GM12878 (cell line): ENCODE measurements around the gene INTS2. TPM values are rescaled to one million over a fixed set of nuclear protein-coding genes. Genes with fewer than 3 reads are reported as not detected.
A peak's percentile ranks its signal among the peaks of the same experiment; 100 is the strongest.

Experiments
- ATAC-seq: fragments of 200-7000 bp; cut with Tn5 transposase; 3 replicates; pipeline ENCODE4 v1.9.1; 2020; ENCODE audit warnings: mild to moderate bottlenecking, moderate library complexity
- BruUV-seq: library from RNA; stranded (reverse); fragments of 400-500 nt; replicated peaks from 2 replicates; lab custom pipeline; 2021; lab: Mats Ljungman, UMichigan
- CTCF ChIA-PET: fragments of 300-600 bp; sonication (Branson Sonifier 250); formaldehyde crosslinking; extraction: SDS; loops from one replicate; lab custom pipeline; 2021; ENCODE audit warnings: inconsistent platforms; lab: Yijun Ruan, JAX
- POLR2A ChIA-PET: fragments of 350-600 bp; formaldehyde crosslinking; extraction: SDS; loops from one replicate; lab custom pipeline; 2021; ENCODE audit warnings: inconsistent platforms; lab: Charles Lee
- RAD21 ChIA-PET: fragments of 300-600 bp; sonication (Branson Sonifier 250); formaldehyde crosslinking; loops from one replicate; lab custom pipeline; 2023; ENCODE audit warnings: antibody characterized with exemption; ENCODE audit not compliant: unreplicated experiment; lab: Charles Lee
- SMC1A ChIA-PET: fragments of 300-600 bp; sonication (Branson Sonifier 250); formaldehyde crosslinking; loops from one replicate; lab custom pipeline; 2023; ENCODE audit not compliant: unreplicated experiment, uncharacterized antibody; lab: Charles Lee
- DNase-seq: peaks from one replicate; pipeline ENCODE4 v3.0.0-alpha.2; 2011; ENCODE audit warnings: low read depth, low spot score
- FAIRE-seq: peaks from 3 replicates; lab custom pipeline; 2011; peaks lifted over from hg19 to GRCh38; lab: Jason Lieb, UNC
- H2AFZ ChIP-seq: 2 replicates; pipeline ENCODE4 v1.6.0; 2011; ENCODE audit warnings: low read depth, low read length, control low read depth; ENCODE audit not compliant: control insufficient read depth
- H3K27ac ChIP-seq: 2 replicates; pipeline ENCODE4 v1.5.1; 2011; ENCODE audit warnings: control low read depth; ENCODE audit not compliant: control insufficient read depth, insufficient read depth
- H3K27me3 ChIP-seq, 2 experiments: replicated peaks in 1 of 2; 2 replicates each; pipeline versions ENCODE4 v1.6.0 to v1.6.1; 2011; ENCODE audit warnings: low read length in 1 of 2; ENCODE audit not compliant: control insufficient read depth in 2 of 2, insufficient read depth in 2 of 2
- H3K36me3 ChIP-seq, 2 experiments: 2 replicates each; pipeline ENCODE4 v1.5.1; 2011; ENCODE audit warnings: low read length in 1 of 2; ENCODE audit not compliant: control insufficient read depth in 2 of 2, insufficient read depth in 2 of 2
- H3K4me1 ChIP-seq: 2 replicates; pipeline ENCODE4 v1.6.1; 2011; ENCODE audit warnings: mild to moderate bottlenecking, low read length, moderate library complexity, mixed read lengths; ENCODE audit not compliant: control insufficient read depth, insufficient read depth
- H3K4me2 ChIP-seq: 2 replicates; pipeline ENCODE4 v1.6.0; 2011; ENCODE audit warnings: control low read depth; ENCODE audit not compliant: control insufficient read depth, insufficient read depth
- H3K4me3 ChIP-seq: fragments of 200-600 bp; sonication (generic); 2 replicates; pipeline ENCODE4 v1.5.1; 2016
- H3K79me2 ChIP-seq: 2 replicates; pipeline ENCODE4 v1.6.0; 2011; ENCODE audit warnings: low read length; ENCODE audit not compliant: control insufficient read depth, insufficient read depth
- H3K9ac ChIP-seq: 2 replicates; pipeline ENCODE4 v1.8.0; 2011; ENCODE audit warnings: low read length, control low read depth, mixed read lengths; ENCODE audit not compliant: control insufficient read depth, insufficient read depth
- H3K9me3 ChIP-seq: replicated peaks from 3 replicates; pipeline ENCODE4 v1.5.1; 2011; ENCODE audit warnings: mild to moderate bottlenecking, low read length; ENCODE audit not compliant: control insufficient read depth, insufficient read depth
- H4K20me1 ChIP-seq: 2 replicates; pipeline ENCODE4 v1.6.0; 2011; ENCODE audit not compliant: control insufficient read depth, insufficient read depth
- ETV6 ChIP-seq, 2 experiments: fragments of 450-650 bp in 1 of 2; IDR thresholded peaks in 1 of 2; conservative IDR thresholded peaks in 1 of 2; 2 replicates each; pipeline ENCODE4 v1.6.1; 2014; ENCODE audit warnings: antibody characterized with exemption in 1 of 2, borderline replicate concordance in 1 of 2, low read depth in 1 of 2, mild to moderate bottlenecking in 1 of 2, moderate library complexity in 1 of 2
- JUNB ChIP-seq: IDR thresholded peaks from 2 replicates; pipeline ENCODE4 v1.6.1; 2016; ENCODE audit warnings: antibody characterized with exemption, mild to moderate bottlenecking
- NFXL1 ChIP-seq: fragments of 450-650 bp; IDR thresholded peaks from 2 replicates; pipeline ENCODE4 v1.6.1; 2017; ENCODE audit warnings: antibody characterized with exemption, mild to moderate bottlenecking, borderline replicate concordance
- RAD21 ChIP-seq: IDR thresholded peaks from 2 replicates; pipeline ENCODE4 v1.6.1; 2011; ENCODE audit warnings: mild to moderate bottlenecking, low read depth, low read length, moderate library complexity; ENCODE audit not compliant: insufficient read depth
- SMC3 ChIP-seq: IDR thresholded peaks from 2 replicates; pipeline ENCODE4 v1.6.1; 2011; ENCODE audit warnings: low read length, improper control_type of control experiment, borderline replicate concordance
- YY1 ChIP-seq: IDR thresholded peaks from 2 replicates; pipeline ENCODE4 v1.6.1; 2011; ENCODE audit warnings: low read depth, mild to moderate bottlenecking, low read length
- WGBS: methylation state at CpG from one replicate; pipeline ENCODE4 v1.1.6; 2016; ENCODE audit warnings: low lambda C conversion rate; ENCODE audit not compliant: insufficient replicate concordance, insufficient coverage; ENCODE audit errors: missing lambda C conversion rate; 5-methylcytosine and 5-hydroxymethylcytosine counted together
- in situ Hi-C: fragments of 300-500 bp; cut with MboI; formaldehyde crosslinking; loops from 9 replicates; pipeline ENCODE4 v1.14.3; 2018; ENCODE audit warnings: mixed read lengths
- intact Hi-C: fragments of 100-400 bp; cut with micrococcal nuclease; formaldehyde crosslinking; loops from one replicate; pipeline ENCODE4 v1.14.2; 2022; ENCODE audit not compliant: unreplicated experiment
- polyA plus RNA-seq, 11 experiments: library from polyadenylated mRNA; depleted of rRNA in 4 of 11; unstranded in 6 of 11; stranded (reverse) in 5 of 11; fragments of >200 nt; fragmentation: Nextera tagmentation in 4 of 11; fragmentation: Illumina TruSeq in 1 of 11; extraction: Ambion mirVana in 4 of 11; extraction: Trizol in 1 of 11; gene quantifications; 1 replicate in 1 of 11; 2 replicates in 10 of 11; pipeline versions ENCODE4 v1.2.1 to v1.2.3, GENCODE V29; 2011 to 2016; ENCODE audit warnings: inconsistent platforms in 2 of 11, missing spikeins in 2 of 11, low read depth in 1 of 11
- total RNA-seq, 4 experiments: library from RNA; depleted of rRNA in 3 of 4; stranded (reverse); fragments of >200 nt in 3 of 4; fragmentation: Illumina TruSeq in 1 of 4; extraction: Trizol in 1 of 4; gene quantifications; 2 replicates each; pipeline versions ENCODE4 v1.2.1 to v1.2.3, GENCODE V29; 2013 to 2021
- TF ChIP-seq, protein P1 (sequence below): fragments of 450-650 bp; IDR thresholded peaks from 2 replicates; pipeline ENCODE4 v1.6.1; 2017; ENCODE audit warnings: mild to moderate bottlenecking, moderate library complexity
- TF ChIP-seq, protein P2 (sequence below), 3 experiments: IDR thresholded peaks in 2 of 3; conservative IDR thresholded peaks in 1 of 3; 2 replicates each; pipeline ENCODE4 v1.5.1; 2011; ENCODE audit warnings: low read depth in 3 of 3, low read length in 3 of 3, mild to moderate bottlenecking in 3 of 3, control low read depth in 2 of 3, moderate library complexity in 2 of 3, inconsistent platforms in 1 of 3, mixed read lengths in 1 of 3; ENCODE audit not compliant: control insufficient read depth in 2 of 3, insufficient read depth in 1 of 3; ENCODE audit errors: extremely low read depth in 1 of 3

The INTS2 gene
- total and polyA plus RNA-seq, 10 of the 15 experiments (the other 5 are each of a cell fraction or from before 2014, with no cell fraction given) = 2.8 to 22.2 (median 11.6) TPM

DNA sequence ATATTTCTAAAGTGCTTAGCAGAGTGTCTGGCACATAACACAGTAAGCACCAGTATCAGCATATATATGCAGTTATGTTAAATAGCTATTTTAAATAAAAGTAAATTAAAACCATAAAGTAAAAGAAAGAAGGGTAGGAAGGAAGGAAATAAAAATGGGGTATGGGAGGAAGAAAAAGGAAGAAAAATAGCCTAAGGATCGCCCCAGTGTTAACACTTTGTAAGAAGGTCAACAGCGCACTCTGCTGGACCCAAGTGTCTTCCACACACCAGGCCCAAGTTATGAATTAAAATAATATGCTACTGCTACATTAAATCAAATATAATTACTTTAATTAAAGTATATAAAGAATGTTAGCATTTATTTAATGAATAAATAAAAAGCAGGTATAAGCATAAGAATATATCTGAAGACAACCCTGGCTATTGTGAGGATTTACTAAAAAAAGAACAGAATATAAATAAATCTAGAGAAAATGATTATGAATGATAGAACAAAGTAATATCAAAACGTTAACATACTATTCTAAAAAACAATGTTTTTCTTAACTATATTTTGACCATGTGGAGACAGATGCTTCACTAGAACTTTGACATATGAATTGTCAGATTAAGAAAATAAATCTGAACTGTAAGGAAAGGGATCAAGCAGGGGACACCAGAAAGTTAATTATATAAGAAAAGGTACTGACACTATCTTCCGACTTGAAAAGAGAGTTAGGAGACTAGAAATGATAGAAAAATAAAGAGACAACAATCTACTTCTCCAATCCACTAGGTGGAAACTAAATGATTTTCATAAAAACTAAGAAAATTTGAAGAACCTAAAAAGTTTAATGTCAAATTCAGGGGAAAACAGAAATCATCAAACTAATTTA lies 90.4 kb downstream of the INTS2 start:
- CTCF ChIA-PET = interaction anchor here (0.6 to 2.1 kb wide), 39 partner anchors 8 to 838 kb away, joined by 3 to 83 read pairs (median 4); partner anchors contain the start of gene BRIP1
- Histone ChIP-seq H2AFZ (no peak overlapping the region), H3K36me3 (peaks cover 2 to 4% of the 10 kb centered on the region in 2 experiments; a peak in 1 of 4 replicates), H3K4me1 (no peaks in the 10 kb centered on the region), H3K4me2 (no peak overlapping the region), H3K9ac (no peak overlapping the region), H3K79me2 (no peaks in the 10 kb centered on the region), H3K27me3 (no peaks in the 10 kb centered on the region), H3K9me3 (no peaks in the 10 kb centered on the region), H3K4me3 (no peak overlapping the region), H4K20me1 (no peaks in the 10 kb centered on the region), H3K27ac (no peak overlapping the region)
- TF ChIP-seq NFXL1 = peak; percentile 87; the same call in 1 of the 2 replicates
- TF ChIP-seq, protein P1, sequence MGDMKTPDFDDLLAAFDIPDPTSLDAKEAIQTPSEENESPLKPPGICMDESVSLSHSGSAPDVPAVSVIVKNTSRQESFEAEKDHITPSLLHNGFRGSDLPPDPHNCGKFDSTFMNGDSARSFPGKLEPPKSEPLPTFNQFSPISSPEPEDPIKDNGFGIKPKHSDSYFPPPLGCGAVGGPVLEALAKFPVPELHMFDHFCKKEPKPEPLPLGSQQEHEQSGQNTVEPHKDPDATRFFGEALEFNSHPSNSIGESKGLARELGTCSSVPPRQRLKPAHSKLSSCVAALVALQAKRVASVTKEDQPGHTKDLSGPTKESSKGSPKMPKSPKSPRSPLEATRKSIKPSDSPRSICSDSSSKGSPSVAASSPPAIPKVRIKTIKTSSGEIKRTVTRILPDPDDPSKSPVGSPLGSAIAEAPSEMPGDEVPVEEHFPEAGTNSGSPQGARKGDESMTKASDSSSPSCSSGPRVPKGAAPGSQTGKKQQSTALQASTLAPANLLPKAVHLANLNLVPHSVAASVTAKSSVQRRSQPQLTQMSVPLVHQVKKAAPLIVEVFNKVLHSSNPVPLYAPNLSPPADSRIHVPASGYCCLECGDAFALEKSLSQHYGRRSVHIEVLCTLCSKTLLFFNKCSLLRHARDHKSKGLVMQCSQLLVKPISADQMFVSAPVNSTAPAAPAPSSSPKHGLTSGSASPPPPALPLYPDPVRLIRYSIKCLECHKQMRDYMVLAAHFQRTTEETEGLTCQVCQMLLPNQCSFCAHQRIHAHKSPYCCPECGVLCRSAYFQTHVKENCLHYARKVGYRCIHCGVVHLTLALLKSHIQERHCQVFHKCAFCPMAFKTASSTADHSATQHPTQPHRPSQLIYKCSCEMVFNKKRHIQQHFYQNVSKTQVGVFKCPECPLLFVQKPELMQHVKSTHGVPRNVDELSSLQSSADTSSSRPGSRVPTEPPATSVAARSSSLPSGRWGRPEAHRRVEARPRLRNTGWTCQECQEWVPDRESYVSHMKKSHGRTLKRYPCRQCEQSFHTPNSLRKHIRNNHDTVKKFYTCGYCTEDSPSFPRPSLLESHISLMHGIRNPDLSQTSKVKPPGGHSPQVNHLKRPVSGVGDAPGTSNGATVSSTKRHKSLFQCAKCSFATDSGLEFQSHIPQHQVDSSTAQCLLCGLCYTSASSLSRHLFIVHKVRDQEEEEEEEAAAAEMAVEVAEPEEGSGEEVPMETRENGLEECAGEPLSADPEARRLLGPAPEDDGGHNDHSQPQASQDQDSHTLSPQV = no peak
- TF ChIP-seq, protein P2, sequence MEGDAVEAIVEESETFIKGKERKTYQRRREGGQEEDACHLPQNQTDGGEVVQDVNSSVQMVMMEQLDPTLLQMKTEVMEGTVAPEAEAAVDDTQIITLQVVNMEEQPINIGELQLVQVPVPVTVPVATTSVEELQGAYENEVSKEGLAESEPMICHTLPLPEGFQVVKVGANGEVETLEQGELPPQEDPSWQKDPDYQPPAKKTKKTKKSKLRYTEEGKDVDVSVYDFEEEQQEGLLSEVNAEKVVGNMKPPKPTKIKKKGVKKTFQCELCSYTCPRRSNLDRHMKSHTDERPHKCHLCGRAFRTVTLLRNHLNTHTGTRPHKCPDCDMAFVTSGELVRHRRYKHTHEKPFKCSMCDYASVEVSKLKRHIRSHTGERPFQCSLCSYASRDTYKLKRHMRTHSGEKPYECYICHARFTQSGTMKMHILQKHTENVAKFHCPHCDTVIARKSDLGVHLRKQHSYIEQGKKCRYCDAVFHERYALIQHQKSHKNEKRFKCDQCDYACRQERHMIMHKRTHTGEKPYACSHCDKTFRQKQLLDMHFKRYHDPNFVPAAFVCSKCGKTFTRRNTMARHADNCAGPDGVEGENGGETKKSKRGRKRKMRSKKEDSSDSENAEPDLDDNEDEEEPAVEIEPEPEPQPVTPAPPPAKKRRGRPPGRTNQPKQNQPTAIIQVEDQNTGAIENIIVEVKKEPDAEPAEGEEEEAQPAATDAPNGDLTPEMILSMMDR (IDR thresholded peaks at IDR 0.05 in 2 of 3, conservative IDR thresholded peaks at IDR 0.05 in 1 of 3; ENCODE audit: control insufficient read depth in 2 of 3, extremely low read depth in 1 of 3, insufficient read depth in 1 of 3, low read depth in 3 of 3, low read length in 3 of 3) = peak; percentile 74 to 78 (median 74)
- peak in 1 of 2 experiments; percentile 98; a peak in 1 of 4 replicates for TF ChIP-seq ETV6 (conservative IDR thresholded peaks at IDR 0.05 in 1 of 2, IDR thresholded peaks at IDR 0.05 in 1 of 2; ENCODE audit: borderline replicate concordance in 1 of 2, low read depth in 1 of 2)
- TF ChIP-seq SMC3 = peak; percentile 91
- TF ChIP-seq YY1 = peak; percentile 51; the same call in 1 of the 2 replicates
- TF ChIP-seq JUNB = no peak; the same call in 1 of the 2 replicates
- peak; percentile 91 for TF ChIP-seq RAD21
- ATAC-seq (peak; percentile 86), FAIRE-seq (no peak), DNase-seq (peak; percentile 17)
- BruUV-seq = no TSS peak
- intact Hi-C loops (loop anchor here (1.0 kb wide), 2 partner anchors 201 to 425 kb away; no protein-coding TSS in a partner anchor), in situ Hi-C loops (loop anchor here (5.0 kb wide), 2 partner anchors 200 to 420 kb away; no protein-coding TSS in a partner anchor)
- 34% methylated on average over 4 of the region's 4 CpGs for WGBS
- POLR2A ChIA-PET = no interaction called here
- RAD21 ChIA-PET = interaction anchor here (0.7 to 2.1 kb wide), 15 partner anchors 9 to 1748 kb away, joined by 3 to 45 read pairs (median 5); no protein-coding TSS in a partner anchor
- SMC1A ChIA-PET = interaction anchor here (0.8 to 2.1 kb wide), 24 partner anchors 13 to 837 kb away, joined by 3 to 80 read pairs (median 4); no protein-coding TSS in a partner anchor
